Measurements from ENCODE around the gene CDKN2AIPNL.

Gene CDKN2AIPNL

DNA sequence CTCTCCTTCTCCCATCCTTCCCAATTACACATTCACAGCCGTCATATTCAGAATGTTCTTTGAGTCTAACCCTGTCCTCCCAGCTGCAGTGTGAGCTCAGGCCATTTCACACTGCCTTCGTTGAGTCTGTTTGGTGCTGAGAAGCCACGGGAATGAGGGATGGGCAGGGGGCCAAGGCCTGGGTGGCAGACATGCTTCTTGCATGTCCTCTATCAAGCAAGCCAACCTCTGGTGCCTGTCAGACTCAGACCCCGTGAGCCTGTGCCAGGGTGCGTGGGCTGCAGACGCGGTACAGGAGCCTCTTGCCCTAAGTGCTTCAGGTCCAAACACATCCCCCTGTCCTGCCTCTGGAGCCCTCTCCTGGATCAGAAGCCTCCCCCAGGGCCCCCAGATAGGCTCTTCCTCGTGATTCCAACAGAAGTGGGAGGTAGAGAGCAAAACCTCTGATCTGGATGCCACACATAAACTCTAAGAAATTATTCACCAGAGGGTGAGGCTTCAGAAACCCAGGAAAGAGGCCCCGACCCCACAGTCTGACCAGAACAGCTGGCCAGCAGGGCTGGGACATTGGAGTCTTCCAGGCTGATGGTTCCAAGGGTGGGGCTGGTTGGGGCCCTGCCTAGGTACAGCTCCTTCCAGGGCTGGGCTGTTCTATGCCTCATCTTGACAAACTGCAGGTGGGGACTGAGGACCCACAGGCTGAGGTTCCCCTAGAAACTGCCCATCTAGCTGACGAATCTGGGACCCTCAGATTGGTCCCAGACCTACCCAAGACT lies 46.7 kb upstream of the CDKN2AIPNL start (continued):
- TF ChIP-seq, protein P1, sequence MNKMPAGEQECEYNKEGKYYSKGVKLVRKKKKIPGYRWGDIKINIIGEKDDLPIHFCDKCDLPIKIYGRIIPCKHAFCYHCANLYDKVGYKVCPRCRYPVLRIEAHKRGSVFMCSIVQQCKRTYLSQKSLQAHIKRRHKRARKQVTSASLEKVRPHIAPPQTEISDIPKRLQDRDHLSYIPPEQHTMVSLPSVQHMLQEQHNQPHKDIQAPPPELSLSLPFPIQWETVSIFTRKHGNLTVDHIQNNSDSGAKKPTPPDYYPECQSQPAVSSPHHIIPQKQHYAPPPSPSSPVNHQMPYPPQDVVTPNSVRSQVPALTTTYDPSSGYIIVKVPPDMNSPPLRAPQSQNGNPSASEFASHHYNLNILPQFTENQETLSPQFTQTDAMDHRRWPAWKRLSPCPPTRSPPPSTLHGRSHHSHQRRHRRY (tag by site-specific recombination; IDR thresholded peaks at IDR 0.05): no peak
- no peak for TF ChIP-seq KLF16 (tag by site-specific recombination; IDR thresholded peaks at IDR 0.05)

DNA sequence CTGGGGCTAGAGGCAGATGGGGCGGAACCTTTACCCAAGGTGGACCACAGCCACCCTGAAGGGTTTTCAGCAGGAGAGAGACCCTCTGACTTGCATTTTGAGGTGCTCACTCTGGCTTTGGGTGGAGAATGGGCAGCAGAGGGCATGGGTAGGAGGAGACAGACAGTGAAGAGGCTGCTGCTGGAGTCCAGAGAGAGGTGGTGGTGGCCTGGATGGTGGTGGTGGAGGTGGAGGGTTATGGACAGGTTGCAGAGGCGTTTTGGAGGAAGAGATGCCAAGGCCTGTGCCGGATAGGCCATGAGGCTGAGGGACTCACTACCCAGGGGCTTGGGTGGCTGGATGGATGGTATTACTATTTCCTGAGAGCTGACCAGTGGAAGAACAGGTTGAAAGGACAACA lies 46.1 kb upstream of the CDKN2AIPNL start:
- H3K36me3 ChIP-seq (ENCODE audit: control insufficient read depth in 2 of 2, insufficient read depth in 1 of 2, low read length in 2 of 2): no peaks in the 10 kb centered on the region
- H3K4me3 ChIP-seq (ENCODE audit: low read depth, low read length): no peak overlapping the region
- H3K27ac ChIP-seq (ENCODE audit: extremely low read depth, low read depth, low read length): no peak overlapping the region
- TF ChIP-seq ZNF561 (tag by site-specific recombination; IDR thresholded peaks at IDR 0.05; ENCODE audit: borderline replicate concordance) (no peak), ZNF600 (tag by site-specific recombination; IDR thresholded peaks at IDR 0.05) (0 out of 2 replicates have a peak, but pooled peaks have one; percentile 41)
- H3K9me3 ChIP-seq (ENCODE audit: control insufficient read depth, insufficient read depth, low read depth, low read length): no peaks in the 10 kb centered on the region
- ChIA-PET POLR2A (interaction anchor here (0.5 kb wide), 1 partner anchor 375 kb away, joined by 5 read pairs; no protein-coding TSS in a partner anchor), CTCF (interaction anchor here (1.1 kb wide), 1 partner anchor 47 kb away, joined by 3 read pairs; no protein-coding TSS in a partner anchor)
- 0 out of 2 replicates have a peak, but pooled peaks cover 2% of the 10 kb centered on the region for H3K4me1 ChIP-seq (ENCODE audit: control insufficient read depth, insufficient read depth, low read length)

DNA sequence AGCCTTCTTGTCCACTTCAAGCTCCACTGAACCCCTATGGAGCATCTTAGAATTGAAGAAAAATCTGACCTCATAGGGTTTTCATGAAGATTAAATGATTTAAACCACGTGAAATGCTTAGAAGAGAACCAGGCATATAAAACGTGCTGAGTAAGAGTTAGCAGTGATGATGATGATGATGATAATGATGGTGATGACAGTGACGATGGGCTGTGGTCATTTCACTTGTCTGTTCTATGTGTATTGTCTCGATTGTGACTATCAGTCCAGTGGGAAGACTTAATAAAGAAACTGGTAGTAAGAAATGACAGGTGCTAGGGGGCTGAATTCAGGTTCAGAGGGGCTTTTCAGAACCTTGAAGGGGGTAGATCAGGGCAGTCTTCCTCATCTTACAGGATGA lies 45.1 kb upstream of the CDKN2AIPNL start:
- POLR2A ChIA-PET: interaction anchor here (0.6 kb wide), 2 partner anchors 9 to 20 kb away, joined by 3 read pairs; no protein-coding TSS in a partner anchor
- H3K9me3 ChIP-seq (ENCODE audit: control insufficient read depth, insufficient read depth, low read depth, low read length): no peaks in the 10 kb centered on the region
- H3K4me3 ChIP-seq (ENCODE audit: low read depth, low read length): no peak overlapping the region
- no peaks in the 10 kb centered on the region for H3K36me3 ChIP-seq (ENCODE audit: control insufficient read depth in 2 of 2, insufficient read depth in 1 of 2, low read length in 2 of 2)
- H3K27ac ChIP-seq (ENCODE audit: extremely low read depth, low read depth, low read length): no peak overlapping the region
- H3K4me1 ChIP-seq (ENCODE audit: control insufficient read depth, insufficient read depth, low read length): peaks cover 3% of the 10 kb centered on the region; the same call in 1 of the 2 replicates
- CTCF ChIA-PET: interaction anchor here (1.2 kb wide), 1 partner anchor 9 kb away, joined by 3 read pairs; no protein-coding TSS in a partner anchor
- no peak for TF ChIP-seq ZNF302 (tag by site-specific recombination; IDR thresholded peaks at IDR 0.05; ENCODE audit: low read depth)
- TF ChIP-seq ZNF585B (tag by site-specific recombination; IDR thresholded peaks at IDR 0.05): no peak
- TF ChIP-seq, protein P2, sequence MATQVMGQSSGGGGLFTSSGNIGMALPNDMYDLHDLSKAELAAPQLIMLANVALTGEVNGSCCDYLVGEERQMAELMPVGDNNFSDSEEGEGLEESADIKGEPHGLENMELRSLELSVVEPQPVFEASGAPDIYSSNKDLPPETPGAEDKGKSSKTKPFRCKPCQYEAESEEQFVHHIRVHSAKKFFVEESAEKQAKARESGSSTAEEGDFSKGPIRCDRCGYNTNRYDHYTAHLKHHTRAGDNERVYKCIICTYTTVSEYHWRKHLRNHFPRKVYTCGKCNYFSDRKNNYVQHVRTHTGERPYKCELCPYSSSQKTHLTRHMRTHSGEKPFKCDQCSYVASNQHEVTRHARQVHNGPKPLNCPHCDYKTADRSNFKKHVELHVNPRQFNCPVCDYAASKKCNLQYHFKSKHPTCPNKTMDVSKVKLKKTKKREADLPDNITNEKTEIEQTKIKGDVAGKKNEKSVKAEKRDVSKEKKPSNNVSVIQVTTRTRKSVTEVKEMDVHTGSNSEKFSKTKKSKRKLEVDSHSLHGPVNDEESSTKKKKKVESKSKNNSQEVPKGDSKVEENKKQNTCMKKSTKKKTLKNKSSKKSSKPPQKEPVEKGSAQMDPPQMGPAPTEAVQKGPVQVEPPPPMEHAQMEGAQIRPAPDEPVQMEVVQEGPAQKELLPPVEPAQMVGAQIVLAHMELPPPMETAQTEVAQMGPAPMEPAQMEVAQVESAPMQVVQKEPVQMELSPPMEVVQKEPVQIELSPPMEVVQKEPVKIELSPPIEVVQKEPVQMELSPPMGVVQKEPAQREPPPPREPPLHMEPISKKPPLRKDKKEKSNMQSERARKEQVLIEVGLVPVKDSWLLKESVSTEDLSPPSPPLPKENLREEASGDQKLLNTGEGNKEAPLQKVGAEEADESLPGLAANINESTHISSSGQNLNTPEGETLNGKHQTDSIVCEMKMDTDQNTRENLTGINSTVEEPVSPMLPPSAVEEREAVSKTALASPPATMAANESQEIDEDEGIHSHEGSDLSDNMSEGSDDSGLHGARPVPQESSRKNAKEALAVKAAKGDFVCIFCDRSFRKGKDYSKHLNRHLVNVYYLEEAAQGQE (tag by site-specific recombination; IDR thresholded peaks at IDR 0.05): no peak
- no peak for TF ChIP-seq ZNF777 (tag by site-specific recombination; IDR thresholded peaks at IDR 0.05; ENCODE audit: borderline replicate concordance)
- no peak for TF ChIP-seq BCL11B (tag by site-specific recombination; IDR thresholded peaks at IDR 0.05; ENCODE audit: low read depth)
- TF ChIP-seq, protein P3, sequence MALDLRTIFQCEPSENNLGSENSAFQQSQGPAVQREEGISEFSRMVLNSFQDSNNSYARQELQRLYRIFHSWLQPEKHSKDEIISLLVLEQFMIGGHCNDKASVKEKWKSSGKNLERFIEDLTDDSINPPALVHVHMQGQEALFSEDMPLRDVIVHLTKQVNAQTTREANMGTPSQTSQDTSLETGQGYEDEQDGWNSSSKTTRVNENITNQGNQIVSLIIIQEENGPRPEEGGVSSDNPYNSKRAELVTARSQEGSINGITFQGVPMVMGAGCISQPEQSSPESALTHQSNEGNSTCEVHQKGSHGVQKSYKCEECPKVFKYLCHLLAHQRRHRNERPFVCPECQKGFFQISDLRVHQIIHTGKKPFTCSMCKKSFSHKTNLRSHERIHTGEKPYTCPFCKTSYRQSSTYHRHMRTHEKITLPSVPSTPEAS (tag by site-specific recombination; IDR thresholded peaks at IDR 0.05): no peak
- TF ChIP-seq, protein P4, sequence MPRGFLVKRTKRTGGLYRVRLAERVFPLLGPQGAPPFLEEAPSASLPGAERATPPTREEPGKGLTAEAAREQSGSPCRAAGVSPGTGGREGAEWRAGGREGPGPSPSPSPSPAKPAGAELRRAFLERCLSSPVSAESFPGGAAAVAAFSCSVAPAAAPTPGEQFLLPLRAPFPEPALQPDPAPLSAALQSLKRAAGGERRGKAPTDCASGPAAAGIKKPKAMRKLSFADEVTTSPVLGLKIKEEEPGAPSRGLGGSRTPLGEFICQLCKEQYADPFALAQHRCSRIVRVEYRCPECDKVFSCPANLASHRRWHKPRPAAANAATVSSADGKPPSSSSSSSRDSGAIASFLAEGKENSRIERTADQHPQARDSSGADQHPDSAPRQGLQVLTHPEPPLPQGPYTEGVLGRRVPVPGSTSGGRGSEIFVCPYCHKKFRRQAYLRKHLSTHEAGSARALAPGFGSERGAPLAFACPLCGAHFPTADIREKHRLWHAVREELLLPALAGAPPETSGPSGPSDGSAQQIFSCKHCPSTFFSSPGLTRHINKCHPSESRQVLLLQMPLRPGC (tag by site-specific recombination; IDR thresholded peaks at IDR 0.05): no peak
- no peak for TF ChIP-seq ZNF548 (tag by site-specific recombination; IDR thresholded peaks at IDR 0.05)
- TF ChIP-seq, protein P5, sequence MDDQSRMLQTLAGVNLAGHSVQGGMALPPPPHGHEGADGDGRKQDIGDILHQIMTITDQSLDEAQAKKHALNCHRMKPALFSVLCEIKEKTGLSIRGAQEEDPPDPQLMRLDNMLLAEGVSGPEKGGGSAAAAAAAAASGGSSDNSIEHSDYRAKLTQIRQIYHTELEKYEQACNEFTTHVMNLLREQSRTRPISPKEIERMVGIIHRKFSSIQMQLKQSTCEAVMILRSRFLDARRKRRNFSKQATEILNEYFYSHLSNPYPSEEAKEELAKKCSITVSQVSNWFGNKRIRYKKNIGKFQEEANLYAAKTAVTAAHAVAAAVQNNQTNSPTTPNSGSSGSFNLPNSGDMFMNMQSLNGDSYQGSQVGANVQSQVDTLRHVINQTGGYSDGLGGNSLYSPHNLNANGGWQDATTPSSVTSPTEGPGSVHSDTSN (CRISPR knock-in tag; IDR thresholded peaks at IDR 0.05): no peak
- no peak for TF ChIP-seq SALL2 (tag by site-specific recombination; IDR thresholded peaks at IDR 0.05; ENCODE audit: borderline replicate concordance)
- no peak for TF ChIP-seq ZBTB1 (tag by site-specific recombination; IDR thresholded peaks at IDR 0.05)
- no peak for TF ChIP-seq ZNF169 (tag by site-specific recombination; IDR thresholded peaks at IDR 0.05)
- TF ChIP-seq, protein P1 (tag by site-specific recombination; IDR thresholded peaks at IDR 0.05): no peak
- TF ChIP-seq, protein P6, sequence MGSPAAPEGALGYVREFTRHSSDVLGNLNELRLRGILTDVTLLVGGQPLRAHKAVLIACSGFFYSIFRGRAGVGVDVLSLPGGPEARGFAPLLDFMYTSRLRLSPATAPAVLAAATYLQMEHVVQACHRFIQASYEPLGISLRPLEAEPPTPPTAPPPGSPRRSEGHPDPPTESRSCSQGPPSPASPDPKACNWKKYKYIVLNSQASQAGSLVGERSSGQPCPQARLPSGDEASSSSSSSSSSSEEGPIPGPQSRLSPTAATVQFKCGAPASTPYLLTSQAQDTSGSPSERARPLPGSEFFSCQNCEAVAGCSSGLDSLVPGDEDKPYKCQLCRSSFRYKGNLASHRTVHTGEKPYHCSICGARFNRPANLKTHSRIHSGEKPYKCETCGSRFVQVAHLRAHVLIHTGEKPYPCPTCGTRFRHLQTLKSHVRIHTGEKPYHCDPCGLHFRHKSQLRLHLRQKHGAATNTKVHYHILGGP (tag by site-specific recombination; IDR thresholded peaks at IDR 0.05): no peak
- no peak for TF ChIP-seq ZNF664 (tag by site-specific recombination; IDR thresholded peaks at IDR 0.05)
- no peak for TF ChIP-seq ZNF791 (tag by site-specific recombination; IDR thresholded peaks at IDR 0.05)
- TF ChIP-seq ZNF843 (tag by site-specific recombination; IDR thresholded peaks at IDR 0.05): no peak

Measured in HEK293 (cell line).